Superior temporal gyrus (tissue), 1 donor: ENCODE measurements around the gene SLC25A17.
"Not testable (repeated sequence)": the region's sequence is repeated elsewhere in the genome, so short reads cannot be mapped to it uniquely, and the experiment has no call there.

Experiments
- DNase-seq: peaks from one replicate; pipeline ENCODE4 v3.0.0-alpha.2; 2016; ENCODE audit errors: extremely low spot score

The SLC25A17 gene

GRCh38 chr22:40818192-40818746, 877 bp downstream of the SLC25A17 start:
- DNase-seq = no peak

GRCh38 chr22:40817737-40818136, 1.4 kb downstream of the SLC25A17 start:
- no peak for DNase-seq

GRCh38 chr22:40813912-40814315, 5.2 kb downstream of the SLC25A17 start:
- no peak for DNase-seq

- no peak for DNase-seq
These were observed 10.9 kb downstream of the SLC25A17 start for GRCh38 chr22:40808018-40808841.

- DNase-seq = no peak
These were observed 12.4 kb downstream of the SLC25A17 start for GRCh38 chr22:40806711-40807110.

GRCh38 chr22:40805699-40806203, 13.4 kb downstream of the SLC25A17 start:
- DNase-seq = no peak

GRCh38 chr22:40805239-40805638, 13.9 kb downstream of the SLC25A17 start:
- DNase-seq = no peak

- DNase-seq = no peak
These were observed 15.8 kb downstream of the SLC25A17 start for GRCh38 chr22:40803321-40803720.

- DNase-seq = no peak
These were observed 20.1 kb downstream of the SLC25A17 start for GRCh38 chr22:40799008-40799407.

- DNase-seq = no peak
These were observed 21.7 kb downstream of the SLC25A17 start for GRCh38 chr22:40797427-40797826.

GRCh38 chr22:40792451-40792850, 26.7 kb downstream of the SLC25A17 start:
- no peak for DNase-seq

- DNase-seq = no peak
These were observed 27.9 kb downstream of the SLC25A17 start for GRCh38 chr22:40791241-40791640.

GRCh38 chr22:40789131-40789530, 30.0 kb downstream of the SLC25A17 start:
- no peak for DNase-seq

GRCh38 chr22:40782521-40782920, 36.6 kb downstream of the SLC25A17 start:
- no peak for DNase-seq

GRCh38 chr22:40781749-40782148, 37.4 kb downstream of the SLC25A17 start:
- not testable (repeated sequence) for DNase-seq

- no peak for DNase-seq
These were observed 49.4 kb downstream of the SLC25A17 start for GRCh38 chr22:40769761-40770160.

GRCh38 chr22:40768206-40768605, 50.9 kb downstream of the SLC25A17 start:
- DNase-seq = no peak

GRCh38 chr22:40766956-40767355, 52.2 kb downstream of the SLC25A17 start:
- no peak for DNase-seq

GRCh38 chr22:40764763-40765441, 54.2 kb downstream of the SLC25A17 start:
- no peak for DNase-seq

- DNase-seq = no peak
These were observed 59.8 kb downstream of the SLC25A17 start for GRCh38 chr22:40759294-40759840.

GRCh38 chr22:40758851-40759250, 60.3 kb downstream of the SLC25A17 start:
- DNase-seq = not testable (repeated sequence)

- no peak for DNase-seq
These were observed 60.8 kb downstream of the SLC25A17 start for GRCh38 chr22:40758390-40758789.
